ENCODE results near the gene TIMM13. TPM values are rescaled to one million over a fixed set of nuclear protein-coding genes. Genes with fewer than 3 reads are reported as not detected.
"Not testable (repeated sequence)": the region's sequence is repeated elsewhere in the genome, so short reads cannot be mapped to it uniquely, and the experiment has no call there.

Gene TIMM13
- polyA plus RNA-seq, 2 of the 4 experiments (the other 2 are of a cell fraction), result 24.7 to 81.2 TPM

DNA sequence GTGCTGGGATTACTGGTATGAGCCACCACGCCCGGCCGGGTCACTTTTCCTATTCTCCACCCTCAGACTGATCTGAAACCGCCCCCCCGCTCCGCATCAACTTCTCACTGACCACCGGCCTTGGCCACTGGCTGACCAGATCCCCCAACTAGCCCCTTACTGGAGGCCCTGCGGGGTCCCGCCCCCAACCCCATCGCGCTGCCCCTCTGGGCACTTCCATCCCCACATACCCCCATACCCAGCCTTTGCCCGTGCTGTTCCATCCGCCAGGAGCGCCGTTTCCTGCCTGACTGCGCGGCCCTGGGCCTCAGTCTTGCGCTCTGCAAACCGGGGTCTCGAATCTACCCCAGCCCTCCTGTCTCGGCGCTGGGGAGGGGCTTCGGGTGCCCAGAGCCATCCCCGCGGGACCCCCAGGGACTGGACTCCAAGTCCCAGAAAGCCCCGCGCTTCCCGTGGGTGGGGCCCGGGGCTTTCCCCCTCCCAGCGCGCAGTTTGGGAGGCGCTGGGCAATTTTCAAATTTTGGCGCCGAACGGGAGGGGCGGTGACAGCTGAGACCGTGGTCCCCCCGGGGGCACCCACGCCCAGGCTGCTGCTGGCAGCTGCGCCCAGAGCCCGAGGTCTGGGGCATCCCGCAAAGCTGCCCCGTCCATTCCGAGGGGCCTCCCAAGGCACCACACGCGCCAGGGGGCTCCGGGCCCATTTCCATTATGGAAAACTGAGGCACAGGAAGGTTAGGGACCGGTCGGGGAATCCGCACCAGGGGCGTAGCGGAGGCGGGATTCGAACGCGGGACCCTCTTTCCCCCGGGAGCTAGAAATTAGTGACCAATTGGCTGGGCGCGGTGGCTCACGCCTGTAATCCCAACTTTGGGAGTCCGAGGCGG is 34.6 kb upstream of the TIMM13 start:
- POLR2A ChIA-PET, result interaction anchor here (0.6 to 3.9 kb wide), 3 partner anchors 10 to 16 kb away, joined by 3 to 44 read pairs (median 5); partner anchors contain the start of gene GADD45B
- peak overlapping the region; percentile 58 for H3K4me3 ChIP-seq
- peak in 1 of 2 experiments; percentile 85 for DNase-seq (ENCODE audit: low read depth in 1 of 2, low spot score in 1 of 2)

GRCh38 chr19:2460245-2460644 is 32.9 kb upstream of the TIMM13 start:
- ATAC-seq (no peak), FAIRE-seq (no peak), DNase-seq (ENCODE audit: low read depth in 1 of 2, low spot score in 1 of 2) (no peak)
- Histone ChIP-seq H3K4me2 (no peak overlapping the region), H3K9me3 (no peaks in the 10 kb centered on the region), H3K4me3 (no peak overlapping the region), H3K27ac (no peak overlapping the region), H3K4me1 (peaks cover 8% of the 10 kb centered on the region; the same call in 1 of the 3 replicates)
- POLR2A ChIA-PET, result no interaction called here
- no peak for TF ChIP-seq RFX5 (IDR thresholded peaks at IDR 0.05)
- TF ChIP-seq ZSCAN20 (CRISPR knock-in tag; IDR thresholded peaks at IDR 0.05), result no peak
- no peak for TF ChIP-seq PBX3 (IDR thresholded peaks at IDR 0.05)
- TF ChIP-seq MYC (IDR thresholded peaks at IDR 0.05; ENCODE audit: borderline replicate concordance, low read length), result no peak
- TF ChIP-seq TP53 (CRISPR knock-in tag; IDR thresholded peaks at IDR 0.05), result no peak
- no peak for TF ChIP-seq ZNF302 (CRISPR knock-in tag; IDR thresholded peaks at IDR 0.05)
- TF ChIP-seq, protein P1, sequence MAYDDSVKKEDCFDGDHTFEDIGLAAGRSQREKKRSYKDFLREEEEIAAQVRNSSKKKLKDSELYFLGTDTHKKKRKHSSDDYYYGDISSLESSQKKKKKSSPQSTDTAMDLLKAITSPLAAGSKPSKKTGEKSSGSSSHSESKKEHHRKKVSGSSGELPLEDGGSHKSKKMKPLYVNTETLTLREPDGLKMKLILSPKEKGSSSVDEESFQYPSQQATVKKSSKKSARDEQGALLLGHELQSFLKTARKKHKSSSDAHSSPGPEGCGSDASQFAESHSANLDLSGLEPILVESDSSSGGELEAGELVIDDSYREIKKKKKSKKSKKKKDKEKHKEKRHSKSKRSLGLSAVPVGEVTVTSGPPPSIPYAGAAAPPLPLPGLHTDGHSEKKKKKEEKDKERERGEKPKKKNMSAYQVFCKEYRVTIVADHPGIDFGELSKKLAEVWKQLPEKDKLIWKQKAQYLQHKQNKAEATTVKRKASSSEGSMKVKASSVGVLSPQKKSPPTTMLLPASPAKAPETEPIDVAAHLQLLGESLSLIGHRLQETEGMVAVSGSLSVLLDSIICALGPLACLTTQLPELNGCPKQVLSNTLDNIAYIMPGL (CRISPR knock-in tag; IDR thresholded peaks at IDR 0.05; ENCODE audit: borderline replicate concordance), result no peak
- TF ChIP-seq HOXB5 (CRISPR knock-in tag; IDR thresholded peaks at IDR 0.05), result no peak
- WGBS (ENCODE audit: missing lambda C conversion rate), result 100% methylated on average over 1 of the region's 1 CpG
- CTCF ChIA-PET, result interaction anchor here (0.6 to 1.3 kb wide), 4 partner anchors 65 to 151 kb away, joined by 3 to 5 read pairs (median 3); no protein-coding TSS in a partner anchor

More for the DNA sequence above, 34.6 kb upstream of the TIMM13 start:
- peak; percentile 76 to 84 for ATAC-seq
- Histone ChIP-seq H3K4me2 (peak overlapping the region; percentile 90), H3K9me3 (no peaks in the 10 kb centered on the region), H3K27ac (peak overlapping the region; percentile 88 to 98), H3K4me1 (0 out of 3 replicates have a peak, but pooled peaks cover 6% of the 10 kb centered on the region)
- CTCF ChIA-PET, result interaction anchor here (0.6 to 2.8 kb wide), 4 partner anchors 14 to 1223 kb away, joined by 3 to 16 read pairs (median 5); partner anchors contain the start of gene GADD45B
- no peak for TF ChIP-seq MAFK (IDR thresholded peaks at IDR 0.05; ENCODE audit: partially characterized antibody)
- no peak for TF ChIP-seq USF2 (IDR thresholded peaks at IDR 0.05)
- TF ChIP-seq ATOH8 (CRISPR knock-in tag; IDR thresholded peaks at IDR 0.05; ENCODE audit: low read depth), result 0 out of 2 replicates have a peak, but pooled peaks have one; percentile 13
- no peak for TF ChIP-seq SMC3 (IDR thresholded peaks at IDR 0.05)
- no peak for TF ChIP-seq HOXA7 (CRISPR knock-in tag; IDR thresholded peaks at IDR 0.05)
- TF ChIP-seq PHF8 (IDR thresholded peaks at IDR 0.05; ENCODE audit: borderline replicate concordance, low read depth), result no peak
- TF ChIP-seq PBX3 (IDR thresholded peaks at IDR 0.05), result 0 out of 2 replicates have a peak, but pooled peaks have one; percentile 15
- no peak for TF ChIP-seq BHLHE40 (IDR thresholded peaks at IDR 0.05; ENCODE audit: low read depth, low read length)
- TF ChIP-seq MAX (IDR thresholded peaks at IDR 0.05), result peak; percentile 57; the same call in 1 of the 2 replicates
- 0 out of 2 replicates have a peak, but pooled peaks have one; percentile 25 for TF ChIP-seq TP53 (CRISPR knock-in tag; IDR thresholded peaks at IDR 0.05)
- 0 out of 2 replicates have a peak, but pooled peaks have one; percentile 28 for TF ChIP-seq HOXB13 (CRISPR knock-in tag; IDR thresholded peaks at IDR 0.05; ENCODE audit: low read depth)
- peak; percentile 18; the same call in 1 of the 2 replicates for TF ChIP-seq EHF (CRISPR knock-in tag; IDR thresholded peaks at IDR 0.05)
- 0 out of 2 replicates have a peak, but pooled peaks have one; percentile 33 for TF ChIP-seq HOXB5 (CRISPR knock-in tag; IDR thresholded peaks at IDR 0.05)
- TF ChIP-seq NPAS2 (CRISPR knock-in tag; IDR thresholded peaks at IDR 0.05; ENCODE audit: borderline replicate concordance), result no peak
- TF ChIP-seq RFX5 (IDR thresholded peaks at IDR 0.05), result no peak
- TF ChIP-seq NFE2L2 (conservative IDR thresholded peaks at IDR 0.05; ENCODE audit: low read length), result no peak
- TF ChIP-seq, protein P2, sequence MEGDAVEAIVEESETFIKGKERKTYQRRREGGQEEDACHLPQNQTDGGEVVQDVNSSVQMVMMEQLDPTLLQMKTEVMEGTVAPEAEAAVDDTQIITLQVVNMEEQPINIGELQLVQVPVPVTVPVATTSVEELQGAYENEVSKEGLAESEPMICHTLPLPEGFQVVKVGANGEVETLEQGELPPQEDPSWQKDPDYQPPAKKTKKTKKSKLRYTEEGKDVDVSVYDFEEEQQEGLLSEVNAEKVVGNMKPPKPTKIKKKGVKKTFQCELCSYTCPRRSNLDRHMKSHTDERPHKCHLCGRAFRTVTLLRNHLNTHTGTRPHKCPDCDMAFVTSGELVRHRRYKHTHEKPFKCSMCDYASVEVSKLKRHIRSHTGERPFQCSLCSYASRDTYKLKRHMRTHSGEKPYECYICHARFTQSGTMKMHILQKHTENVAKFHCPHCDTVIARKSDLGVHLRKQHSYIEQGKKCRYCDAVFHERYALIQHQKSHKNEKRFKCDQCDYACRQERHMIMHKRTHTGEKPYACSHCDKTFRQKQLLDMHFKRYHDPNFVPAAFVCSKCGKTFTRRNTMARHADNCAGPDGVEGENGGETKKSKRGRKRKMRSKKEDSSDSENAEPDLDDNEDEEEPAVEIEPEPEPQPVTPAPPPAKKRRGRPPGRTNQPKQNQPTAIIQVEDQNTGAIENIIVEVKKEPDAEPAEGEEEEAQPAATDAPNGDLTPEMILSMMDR (IDR thresholded peaks at IDR 0.05), result no peak
- no peak for TF ChIP-seq KDM5A (IDR thresholded peaks at IDR 0.05)
- FAIRE-seq, result no peak
- 0% methylated on average over 25 of the region's 62 CpGs for WGBS (ENCODE audit: missing lambda C conversion rate)

DNA sequence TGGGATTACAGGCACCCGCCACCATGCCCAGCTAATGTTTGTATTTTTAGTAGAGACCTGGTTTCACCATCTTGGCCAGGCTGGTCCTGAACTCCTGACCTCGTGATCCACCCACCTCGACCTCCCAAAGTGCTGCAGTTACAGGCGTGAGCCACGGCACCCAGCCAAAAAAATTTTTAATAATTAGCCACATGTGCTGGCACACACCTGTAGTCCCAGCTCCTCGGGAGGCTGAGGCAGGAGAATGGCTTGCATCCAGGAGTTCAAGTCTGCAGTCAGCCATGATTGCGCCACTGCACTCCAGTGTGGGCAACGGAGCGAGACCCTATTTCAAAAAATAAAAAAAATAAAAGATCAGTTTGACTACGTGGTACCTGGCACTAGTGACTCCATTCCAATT is 31.4 kb upstream of the TIMM13 start:
- not testable (repeated sequence) for H3K27ac ChIP-seq; H3K4me3 ChIP-seq; H3K4me2 ChIP-seq; DNase-seq (ENCODE audit: low read depth in 1 of 2, low spot score in 1 of 2); H3K9me3 ChIP-seq; FAIRE-seq; ATAC-seq
- ChIA-PET POLR2A (interaction anchor here (2.7 kb wide), 1 partner anchor 31 kb away, joined by 14 read pairs; the partner anchor contains the start of gene TIMM13), CTCF (interaction anchor here (2.3 kb wide), 1 partner anchor 153 kb away, joined by 7 read pairs; no protein-coding TSS in a partner anchor)
- WGBS (ENCODE audit: missing lambda C conversion rate), result 84% methylated on average over 10 of the region's 10 CpGs
- peaks cover 11% of the 10 kb centered on the region; the same call in 1 of the 3 replicates for H3K4me1 ChIP-seq
